HG03064 (cell line): ENCODE measurements around the gene GDPD1.
"Not testable (repeated sequence)": the region's sequence is repeated elsewhere in the genome, so short reads cannot be mapped to it uniquely, and the experiment has no call there.

Experiments used
- ATAC-seq: cut with Tn5 transposase; IDR thresholded peaks from one replicate; pipeline ENCODE4 v1.9.1; 2021; ENCODE audit warnings: low read depth; ENCODE audit not compliant: unreplicated experiment

Gene GDPD1

GRCh38 chr17:59311051-59311468 is 90.7 kb downstream of the GDPD1 start:
- no peak for ATAC-seq

DNA sequence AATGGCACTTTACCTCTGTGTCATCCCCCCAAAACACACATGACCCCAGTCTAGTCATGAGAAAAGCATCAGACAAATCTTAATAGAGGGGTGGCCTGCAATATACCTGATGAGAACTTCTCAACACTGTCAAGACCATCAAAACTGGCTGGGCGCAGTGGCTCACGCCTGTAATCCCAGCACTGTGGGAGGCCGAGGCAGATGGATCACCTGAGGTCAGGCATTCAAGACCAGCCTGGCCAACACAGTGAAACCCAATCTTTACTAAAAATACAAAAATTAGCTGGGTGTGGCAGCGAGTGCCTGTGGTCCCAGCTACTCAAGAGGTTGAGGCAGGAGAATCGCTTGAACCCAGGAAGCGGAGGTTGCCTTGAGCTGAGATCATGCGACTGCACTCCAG is 91.2 kb downstream of the GDPD1 start:
- ATAC-seq: not testable (repeated sequence)

- ATAC-seq: no peak
Observed at GRCh38 chr17:59315866-59316265, 95.6 kb downstream of the GDPD1 start.
